HG02678 (cell line): Measurements from ENCODE around the gene OR8U1.
"Not testable (repeated sequence)": the region's sequence is repeated elsewhere in the genome, so short reads cannot be mapped to it uniquely, and the experiment has no call there.

ENCODE experiments used
- ATAC-seq: cut with Tn5 transposase; IDR thresholded peaks from one replicate; pipeline ENCODE4 v1.9.1; 2021; ENCODE audit warnings: mild to moderate bottlenecking, moderate library complexity; ENCODE audit not compliant: unreplicated experiment

OR8U1 gene

DNA sequence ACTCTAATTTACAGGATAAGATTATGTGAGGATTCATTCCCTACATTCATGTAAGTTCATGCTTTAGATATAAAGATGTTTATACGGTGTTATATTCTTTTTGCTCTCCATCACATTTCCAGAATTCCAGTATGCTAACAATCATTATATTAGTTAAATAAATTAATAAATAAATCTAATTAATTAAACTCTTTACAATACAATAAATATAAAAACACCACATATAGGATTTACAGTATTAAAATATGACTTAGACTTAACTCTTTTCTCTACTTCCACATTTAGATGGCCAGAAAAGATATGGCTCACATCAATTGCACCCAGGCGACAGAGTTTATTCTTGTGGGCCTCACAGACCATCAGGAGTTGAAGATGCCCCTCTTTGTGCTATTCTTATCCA lies at the start of gene OR8U1:
Gene OR8U1, plus strand, starts transcription at position 301 of the 400 bp plus-strand sequence. Its CDS starts 0 bp downstream, at position 301.
- ATAC-seq, result no peak

DNA sequence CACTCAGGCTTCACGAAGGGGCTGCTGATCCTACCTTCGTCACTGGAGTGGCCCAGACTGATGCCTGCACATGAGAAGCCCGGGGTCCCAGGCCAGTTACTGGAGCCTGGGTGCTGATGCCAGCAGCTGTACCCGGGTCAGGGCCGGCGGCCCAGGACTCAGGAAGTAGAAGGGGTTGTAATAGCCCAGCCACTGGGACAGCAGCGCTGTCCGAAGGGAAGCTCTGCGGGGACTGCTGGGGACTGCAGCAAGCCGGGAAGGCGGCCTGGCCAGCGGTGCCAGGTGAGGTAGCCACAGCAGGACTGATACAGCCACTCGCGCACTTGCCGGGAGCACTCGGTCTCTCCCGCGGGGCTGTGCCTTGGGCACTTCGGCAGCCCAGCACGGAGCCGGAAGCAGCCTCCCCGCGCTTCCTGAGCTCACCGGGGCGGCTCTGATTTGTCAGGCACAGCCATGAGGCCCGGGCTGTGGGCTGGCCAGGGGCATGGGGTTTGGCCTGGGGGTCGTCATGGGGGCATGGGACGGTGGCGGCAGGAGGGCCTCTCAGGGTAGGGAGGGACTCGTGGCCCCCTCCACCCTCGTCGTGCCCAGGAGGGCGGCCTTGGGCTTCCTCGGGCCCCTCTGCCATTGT lies 43.4 kb upstream of the OR8U1 start:
- ATAC-seq, result no peak

DNA sequence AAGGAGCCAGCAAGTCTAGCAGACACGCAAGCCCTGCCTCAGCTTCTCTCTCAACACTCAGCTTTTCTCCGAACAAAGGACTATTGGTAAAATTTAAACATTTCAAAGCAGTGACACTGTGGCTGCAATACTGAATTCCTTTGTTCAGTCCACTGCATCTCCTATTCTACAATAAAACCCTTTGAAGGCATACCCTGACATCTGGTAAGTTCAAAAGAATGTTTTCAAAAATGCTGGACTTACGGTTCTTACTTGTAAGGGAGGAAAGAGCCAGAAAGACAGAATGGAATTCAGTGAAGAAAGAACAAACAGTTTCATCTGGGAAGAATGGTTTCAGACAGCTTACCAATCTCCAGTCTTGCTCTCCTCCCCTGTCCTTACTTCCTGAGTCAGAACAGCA lies 42.3 kb upstream of the OR8U1 start:
- ATAC-seq, result no peak

DNA sequence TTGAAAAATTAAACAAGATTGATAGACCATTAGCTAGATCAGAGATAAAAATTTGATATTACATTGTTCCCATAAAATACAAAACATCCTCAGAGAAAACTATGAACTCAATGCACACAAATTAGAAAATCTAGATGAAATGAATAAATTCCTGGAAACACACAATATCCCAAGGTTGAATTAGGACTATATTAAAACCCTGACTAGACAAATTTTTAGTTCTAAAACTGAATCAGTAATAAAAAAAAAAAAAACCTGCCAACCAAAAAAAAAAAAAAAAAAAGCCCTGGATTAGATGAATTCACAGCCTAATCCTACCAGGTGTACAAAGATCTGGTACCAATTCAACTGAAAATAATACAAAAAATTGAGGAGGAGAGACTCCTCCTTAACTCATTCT lies 35.1 kb upstream of the OR8U1 start:
- ATAC-seq, result no peak

DNA sequence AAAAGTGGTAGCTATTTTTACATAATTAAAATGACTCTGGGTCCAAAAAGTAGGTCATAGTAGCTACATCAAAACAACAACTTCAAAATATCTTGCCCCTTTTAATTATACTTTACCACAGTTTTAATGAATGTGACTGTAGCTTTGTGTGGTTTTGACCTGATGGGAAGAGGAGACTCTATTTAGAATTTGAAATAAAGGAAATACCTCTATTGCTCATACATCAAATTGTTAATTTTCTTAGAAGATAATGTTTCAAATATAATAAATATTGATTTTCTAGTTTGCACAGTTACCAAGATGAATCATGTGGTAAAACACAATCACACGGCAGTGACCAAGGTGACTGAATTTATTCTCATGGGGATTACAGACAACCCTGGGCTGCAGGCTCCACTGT lies 29.7 kb upstream of the OR8U1 start, which contains the start of gene OR8K1:
Gene OR8K1, plus strand, starts transcription at position 301 of the 400 bp plus-strand sequence. Its CDS starts 0 bp downstream, at position 301.
- no peak for ATAC-seq

DNA sequence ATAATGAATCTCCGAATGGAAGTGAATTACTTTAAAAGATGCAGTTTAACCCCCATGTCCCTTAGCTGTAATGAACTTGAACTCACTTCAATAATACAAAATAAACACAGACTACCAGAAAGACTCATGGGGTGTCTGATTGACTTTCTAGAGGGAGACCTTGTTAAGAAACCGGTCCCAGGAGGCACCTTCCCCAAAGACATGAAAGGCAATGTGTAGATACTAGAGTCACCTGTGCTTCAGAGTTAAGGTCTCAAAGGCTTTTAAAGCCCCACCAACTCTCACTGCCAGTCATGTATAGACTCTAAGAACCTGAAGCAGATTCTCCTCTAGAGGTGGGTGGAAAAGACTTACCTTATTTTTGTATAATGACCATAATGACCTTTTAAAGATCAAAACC lies 21.4 kb upstream of the OR8U1 start, which contains the start of gene OR8J1:
Gene OR8J1, plus strand, starts transcription at position 301 of the 400 bp plus-strand sequence. CDS start 5,956 bp downstream, outside the sequence.
- ATAC-seq, result no peak

DNA sequence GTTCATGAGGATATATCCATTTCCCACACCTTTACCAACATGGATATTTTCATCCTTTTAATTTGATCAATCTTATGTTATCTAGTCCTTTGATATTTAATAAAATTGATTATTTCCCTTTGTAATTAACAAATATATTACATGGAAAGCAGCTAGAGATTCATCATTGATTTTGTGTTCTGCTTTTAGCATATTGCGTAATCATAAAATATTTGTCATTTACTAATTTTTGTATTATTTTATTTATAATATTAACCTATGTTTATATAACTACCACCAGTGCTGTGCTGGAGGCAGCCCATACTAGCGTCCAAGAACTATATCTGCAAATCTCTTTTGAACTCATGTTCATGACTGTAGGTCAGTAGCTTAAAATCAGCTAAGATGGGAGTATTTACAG lies 4.7 kb downstream of the OR8U1 start:
- ATAC-seq, result no peak

DNA sequence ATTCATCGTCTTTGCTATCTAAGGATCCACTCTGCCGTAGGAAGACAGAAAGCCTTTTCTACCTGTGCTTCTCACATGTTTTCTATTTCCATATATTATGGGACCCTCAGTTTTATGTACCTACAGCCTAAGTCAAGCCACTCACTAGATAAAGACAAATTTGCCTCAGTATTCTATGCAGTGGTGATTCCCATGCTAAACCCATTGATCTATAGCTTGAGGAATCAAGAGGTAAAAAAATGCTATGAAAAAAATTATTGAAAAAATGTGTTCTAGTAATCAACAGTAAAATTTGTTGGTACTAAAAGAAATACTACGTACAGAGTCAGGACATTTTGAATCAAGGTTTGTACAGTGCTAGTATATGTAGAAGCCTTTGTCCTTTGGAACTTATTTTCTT lies 19.0 kb downstream of the OR8U1 start:
- no peak for ATAC-seq

DNA sequence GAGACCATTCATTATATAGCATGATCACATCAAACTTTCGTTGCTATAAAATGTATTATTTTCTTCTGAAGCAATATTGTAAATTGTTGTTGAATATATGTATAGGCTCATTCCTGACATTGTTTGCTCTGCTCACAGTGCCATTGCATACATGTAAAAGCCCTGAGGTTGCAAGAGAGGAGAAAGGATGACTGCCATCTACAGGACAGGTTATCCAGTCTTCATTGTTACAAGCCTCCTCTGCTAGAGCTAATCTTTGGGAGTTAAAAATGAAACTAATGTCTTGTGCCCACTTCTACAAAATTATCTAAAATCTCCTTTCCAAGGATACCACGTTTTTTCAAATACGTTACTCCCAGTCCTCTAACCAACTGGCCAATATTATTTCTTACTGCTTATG lies 20.6 kb downstream of the OR8U1 start:
- no peak for ATAC-seq

DNA sequence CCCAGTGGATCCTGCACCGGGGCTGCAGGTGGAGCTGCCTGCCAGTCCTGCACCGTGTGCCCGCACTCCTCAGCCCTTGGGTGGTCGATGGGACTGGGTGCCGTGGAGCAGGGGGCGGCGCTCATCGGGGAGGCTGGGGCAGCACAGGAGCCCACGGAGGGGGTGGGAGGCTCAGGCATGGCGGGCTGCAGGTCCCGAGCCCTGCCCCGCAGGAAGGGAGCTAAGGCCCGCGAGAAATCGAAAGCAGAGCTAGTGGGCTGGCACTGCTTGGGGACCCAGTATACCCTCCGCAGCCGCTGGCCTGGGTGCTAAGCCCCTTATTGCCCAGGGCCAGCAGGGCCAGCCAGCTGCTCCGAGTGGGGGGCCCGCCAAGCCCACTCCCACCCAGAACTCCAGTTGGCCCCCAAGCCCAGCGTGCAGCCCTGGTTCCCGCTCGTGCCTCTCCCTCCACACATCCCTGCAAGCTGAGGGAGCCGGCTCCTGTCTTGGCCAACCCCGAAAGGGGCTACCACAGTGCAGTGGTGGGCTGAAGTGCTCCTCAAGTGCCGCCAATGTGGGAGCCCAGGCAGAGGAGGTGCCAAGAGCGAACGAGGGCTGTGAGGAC lies 26.5 kb downstream of the OR8U1 start:
- ATAC-seq, result not testable (repeated sequence)

DNA sequence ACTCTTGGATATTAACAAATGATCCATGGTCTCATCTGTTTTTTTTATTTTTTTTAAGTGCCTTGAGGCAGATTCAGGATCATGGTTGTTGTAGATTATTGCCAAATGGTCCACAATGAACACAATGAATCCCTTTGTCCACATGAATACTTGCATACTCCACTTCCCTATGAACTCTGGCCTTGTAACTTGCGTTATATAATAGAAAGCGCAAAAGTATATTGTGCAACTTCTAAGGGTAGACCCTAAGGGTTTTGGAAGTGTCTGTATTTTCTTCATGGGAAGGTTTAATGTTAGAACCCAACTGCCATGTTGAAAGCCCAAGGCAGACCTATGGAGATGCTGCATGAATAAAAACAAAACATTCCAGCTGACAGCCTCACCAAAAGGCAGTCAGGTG lies 29.0 kb downstream of the OR8U1 start:
- no peak for ATAC-seq

DNA sequence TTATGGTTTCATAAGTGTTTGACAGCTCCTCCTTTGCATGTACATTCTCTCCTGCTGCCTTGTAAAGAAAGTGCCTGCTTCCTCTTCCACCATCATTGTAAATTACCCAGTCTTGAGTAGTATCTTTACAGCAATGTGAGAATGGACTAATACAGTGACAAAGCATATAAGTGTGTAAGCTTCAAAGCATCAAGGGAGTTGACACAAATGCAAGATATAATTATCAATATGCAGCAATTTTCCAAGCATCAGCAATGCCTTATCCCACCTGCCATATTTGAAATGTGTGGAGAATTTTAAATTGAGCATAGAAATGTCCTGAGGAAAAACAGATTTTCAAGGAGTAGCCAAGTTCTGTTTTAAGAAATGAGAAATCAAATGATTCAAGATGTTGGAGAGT lies 35.4 kb downstream of the OR8U1 start:
- ATAC-seq, result no peak

DNA sequence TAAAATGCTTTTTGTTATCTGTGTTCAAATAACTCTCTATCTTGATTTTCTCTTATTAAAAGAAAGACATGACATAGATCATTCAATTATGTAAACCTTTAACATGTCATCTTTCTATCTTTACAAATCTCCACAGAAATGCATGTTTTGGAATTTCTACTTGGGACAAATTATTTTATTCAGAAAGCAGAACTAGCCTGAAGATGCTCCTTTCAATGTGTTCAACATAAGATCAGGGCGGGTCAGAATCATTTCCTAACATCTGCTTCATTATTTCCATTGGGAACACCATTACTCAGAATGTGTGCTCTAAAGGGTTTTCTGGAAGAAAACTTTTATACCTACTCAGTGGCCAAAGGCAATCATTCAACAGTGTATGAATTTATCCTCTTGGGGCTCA lies 37.0 kb downstream of the OR8U1 start, which contains the start of gene OR5AL1:
Gene OR5AL1, plus strand, starts transcription at position 301 of the 400 bp plus-strand sequence.
- ATAC-seq, result no peak
